MM.1S (cell line): Measurements from ENCODE around the gene KCND2.

Experiments
- CTCF ChIP-seq: fragments of 300-600 bp; sonication (generic); IDR thresholded peaks from 2 replicates; pipeline ENCODE4 v1.5.1; 2016; ENCODE audit warnings: antibody characterized with exemption, low read length, mixed read lengths
- EZH2 ChIP-seq: fragments of 300-600 bp; sonication (generic); optimal IDR thresholded peaks from 2 replicates; pipeline ENCODE3; 2017; ENCODE audit warnings: low read depth, mild to moderate bottlenecking, antibody characterized with exemption, low read length, mixed read lengths
- EZH2phosphoT487 ChIP-seq: fragments of 300-600 bp; sonication (generic); IDR thresholded peaks from 2 replicates; pipeline ENCODE4 v1.6.1; 2018; ENCODE audit warnings: antibody characterized with exemption, low read length

GRCh38 chr7:120226188-120226587, 46.8 kb upstream of the KCND2 start:
- TF ChIP-seq CTCF (no peak), EZH2phosphoT487 (no peak), EZH2 (no peak)
